Aorta (tissue), 5 donors: ENCODE measurements around the gene RPL4. TPM values are rescaled to one million over a fixed set of nuclear protein-coding genes. Genes with fewer than 3 reads are reported as not detected.

Experiments used
- ATAC-seq: fragments of 200-7000 bp; cut with Tn5 transposase; one replicate; pipeline ENCODE4 v1.9.1; 2022; ENCODE audit warnings: moderate library complexity; ENCODE audit not compliant: low FRiP score
- DNase-seq, 2 donors: peaks; one replicate each; pipeline ENCODE4 v3.0.0-alpha.2; 2020
- H3K27ac ChIP-seq, 2 donors: one replicate each; pipeline ENCODE4 v1.5.1; 2013; ENCODE audit warnings: low read length in 2 of 2, mild to moderate bottlenecking in 2 of 2, moderate library complexity in 2 of 2, control low read depth in 1 of 2, inconsistent platforms in 1 of 2, low read depth in 1 of 2
- H3K27me3 ChIP-seq, 2 donors: one replicate each; pipeline ENCODE4 v1.6.1; 2013; ENCODE audit warnings: control low read depth in 1 of 2, low read length in 1 of 2, mild to moderate bottlenecking in 1 of 2, moderate library complexity in 1 of 2; ENCODE audit not compliant: insufficient read depth in 2 of 2, control insufficient read depth in 1 of 2
- H3K36me3 ChIP-seq, 2 donors: one replicate each; pipeline ENCODE4 v1.6.1; 2013; ENCODE audit warnings: control low read depth in 1 of 2, low read length in 1 of 2, mild to moderate bottlenecking in 1 of 2; ENCODE audit not compliant: insufficient read depth in 2 of 2, control insufficient read depth in 1 of 2
- H3K4me1 ChIP-seq, 2 donors: one replicate each; pipeline ENCODE4 v1.6.1; 2013; ENCODE audit warnings: low read length in 2 of 2, control low read depth in 1 of 2, mild to moderate bottlenecking in 1 of 2, moderate library complexity in 1 of 2; ENCODE audit not compliant: insufficient read depth in 2 of 2, control insufficient read depth in 1 of 2
- H3K4me3 ChIP-seq, 2 donors: one replicate each; pipeline ENCODE4 v1.5.1; 2013; ENCODE audit warnings: low read length in 2 of 2, control low read depth in 1 of 2, mild to moderate bottlenecking in 1 of 2
- H3K9me3 ChIP-seq: one replicate; pipeline ENCODE4 v1.6.1; 2013; ENCODE audit warnings: mild to moderate bottlenecking, low read length; ENCODE audit not compliant: control insufficient read depth
- WGBS, 2 donors: extraction: QIAGEN DNeasy Blood & Tissue Kit; methylation state at CpG; one replicate each; pipeline ENCODE4 v1.1.7; 2013; 5-methylcytosine and 5-hydroxymethylcytosine counted together
- intact Hi-C, 2 donors: fragments of 100-400 bp; cut with DNase I; formaldehyde crosslinking; loops; one replicate each; pipeline versions ENCODE4 v1.14.2 to v1.15.0; 2022
- long read RNA-seq, 2 donors: library from polyadenylated mRNA; unstranded; transcript quantifications; one replicate each; pipeline ENCODE4 v2.0.0, GENCODE V29; 2020 to 2021
- polyA plus RNA-seq, 2 donors: library from polyadenylated mRNA; stranded (reverse); fragments of 200-250 nt; gene quantifications; one replicate each; pipeline ENCODE4 v1.2.3, GENCODE V29; 2013
- total RNA-seq, 2 donors: library from RNA; stranded (reverse); fragmentation: NEBNext Ultra II Directional; extraction: Animal tissue kit (Norgen Biotek cat#: 25700); gene quantifications; one replicate each; pipeline ENCODE4 v1.2.1, GENCODE V29; 2021
- donor health status: healthy with polysubstance abuse.
- donor health status: Bipolar disorder and iron deficiency.
- donor health status: DM: no; HTN: no; CAD: no.
- donor health status: DM: no; HTN: no; CAD: no.
- donor health status: DM: yes; HTN: yes; CAD: no.

Gene RPL4
- total RNA-seq (1,000 to 10,000 TPM; 1,651 to 1,680 TPM), polyA plus RNA-seq (1,000 to 10,000 TPM; 3,086 to 4,650 TPM)
- long read RNA-seq, donor 1, transcript RPL4-201 (10 exons, 2,769 nt): major isoform, 8,766 of 9,146 reads
- long read RNA-seq, donor 1, partial matches to known transcripts: 269 of 9,146 reads
- long read RNA-seq, donor 1, other reads (novel, unspliced or antisense): 109 of 9,146 reads
- long read RNA-seq, donor 2, transcript RPL4-201 (10 exons, 2,769 nt): major isoform, 409 of 468 reads
- long read RNA-seq, donor 2, partial matches to known transcripts: 47 of 468 reads
- long read RNA-seq, donor 2, other reads (novel, unspliced or antisense): 9 of 468 reads

DNA sequence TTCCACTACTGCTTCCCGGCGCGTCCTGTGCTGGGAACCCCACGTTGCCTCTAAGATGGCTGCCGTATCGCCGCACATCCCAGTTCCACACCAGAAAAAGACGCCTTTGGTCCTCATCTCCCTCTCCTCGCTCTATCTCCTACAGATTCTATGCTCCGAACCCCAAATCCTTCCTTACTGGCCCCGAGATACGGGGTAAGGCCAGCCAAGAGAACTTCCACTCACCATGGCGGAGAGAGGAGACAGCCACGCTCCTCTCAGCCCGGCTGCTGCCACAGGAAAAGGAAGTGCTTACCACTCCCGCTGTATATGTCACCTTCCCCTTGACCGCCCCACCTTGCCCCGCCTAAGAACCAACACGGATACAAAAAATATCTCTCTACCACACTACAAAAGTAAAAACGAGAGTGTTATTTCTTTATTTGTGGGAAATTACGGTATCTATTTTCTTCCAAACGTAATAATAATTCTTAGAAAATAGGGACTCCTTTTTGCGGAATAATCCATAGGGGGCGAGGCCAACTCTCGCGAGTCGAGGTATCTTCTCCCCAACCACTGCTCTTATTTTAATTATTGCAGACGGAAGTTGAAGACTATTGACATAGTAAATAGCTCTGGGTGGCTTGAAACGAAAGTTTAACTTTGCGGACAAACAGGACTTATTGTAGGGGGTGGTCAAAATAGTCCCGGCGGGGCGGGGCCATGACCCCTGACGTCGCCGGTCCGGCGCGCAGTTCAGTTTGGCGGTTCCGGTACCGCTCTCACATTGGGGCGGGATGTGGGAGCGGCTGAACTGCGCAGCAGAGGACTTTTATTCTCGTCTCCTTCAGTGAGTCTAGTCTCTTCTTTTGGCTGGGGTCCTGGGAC, at the start of gene RPL4, which contains the start of gene ZWILCH:
RPL4 (minus strand) TSS at position 293 of the 867 bp plus-strand sequence; CDS start at position 228, 65 bp downstream.
ZWILCH (plus strand) TSS at position 764 of the 867 bp plus-strand sequence; CDS start at position 777, 13 bp downstream.
- peak within 1 kb of the TSS; percentile 59 to 79 for H3K27ac ChIP-seq
- DNase-seq (peak; percentile 84 to 94), ATAC-seq (peak; percentile 97)
- 0% methylated on average over 46 of the region's 46 CpGs for WGBS, 2 donors
- H3K36me3 ChIP-seq: no peaks in the 10 kb centered on the region
- H3K4me1 ChIP-seq: peaks cover 0 to 6% of the 10 kb centered on the region in 2 donors
- H3K9me3 ChIP-seq: no peaks in the 10 kb centered on the region
- no peaks in the 10 kb centered on the region for H3K27me3 ChIP-seq
- peak within 1 kb of the TSS; percentile 70 to 96 for H3K4me3 ChIP-seq
- intact Hi-C loops: no loop called here

DNA sequence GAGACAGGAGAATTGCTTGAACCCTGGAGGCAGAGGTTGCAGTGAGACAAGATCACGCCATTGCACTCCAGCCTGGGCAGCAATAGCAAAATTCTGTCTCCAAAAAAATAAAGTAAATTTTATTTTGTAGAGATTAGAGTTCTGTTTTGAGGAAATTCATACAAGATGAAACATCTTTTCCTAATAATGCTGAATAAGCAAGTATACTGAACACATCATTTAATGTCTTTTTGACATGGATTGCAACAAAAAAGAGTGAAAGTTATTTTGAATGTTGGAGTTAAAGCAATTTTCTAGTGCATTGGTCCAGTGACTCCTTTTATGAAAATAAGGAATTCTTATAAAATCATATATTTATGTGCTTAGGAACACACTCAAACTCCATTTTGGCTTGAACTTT, 40.6 kb upstream of the RPL4 start:
- no peak overlapping the region for H3K4me3 ChIP-seq
- DNase-seq (no peak), ATAC-seq (no peak)
- no peaks in the 10 kb centered on the region for H3K27me3 ChIP-seq
- intact Hi-C loops: no loop called here
- H3K36me3 ChIP-seq: peaks cover 0 to 2% of the 10 kb centered on the region in 2 donors
- no peaks in the 10 kb centered on the region for H3K9me3 ChIP-seq
- no peak overlapping the region for H3K27ac ChIP-seq
- no peaks in the 10 kb centered on the region for H3K4me1 ChIP-seq
- WGBS, 2 donors: 98 to 100% methylated on average over 1 of the region's 1 CpG

DNA sequence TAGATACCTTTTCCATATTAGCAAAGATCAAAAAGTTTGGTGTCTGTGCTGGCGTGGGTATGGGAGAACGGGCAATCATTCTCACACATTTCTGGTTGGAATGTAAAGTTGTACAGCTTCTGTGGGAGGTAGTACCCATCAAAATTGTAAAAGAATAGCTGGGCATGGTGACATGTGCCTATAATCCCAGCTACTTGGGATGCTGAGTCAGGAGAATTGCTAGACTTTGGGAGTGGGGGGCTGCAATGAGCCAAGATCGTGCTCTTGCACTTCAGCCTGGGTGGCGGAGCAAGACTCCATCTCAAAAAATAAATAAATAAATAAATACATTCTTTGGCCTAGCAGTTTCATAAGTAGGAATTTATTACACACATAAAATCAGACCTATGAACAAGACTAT, 38.2 kb upstream of the RPL4 start:
- Histone ChIP-seq H3K9me3 (no peaks in the 10 kb centered on the region), H3K36me3 (peaks cover 0 to 2% of the 10 kb centered on the region in 2 donors), H3K27me3 (no peaks in the 10 kb centered on the region), H3K27ac (no peak overlapping the region), H3K4me3 (no peak overlapping the region), H3K4me1 (no peaks in the 10 kb centered on the region)
- ATAC-seq: no peak
- no peak for DNase-seq
- intact Hi-C loops: no loop called here
- 99% methylated on average over 4 of the region's 4 CpGs for WGBS, 2 donors

DNA sequence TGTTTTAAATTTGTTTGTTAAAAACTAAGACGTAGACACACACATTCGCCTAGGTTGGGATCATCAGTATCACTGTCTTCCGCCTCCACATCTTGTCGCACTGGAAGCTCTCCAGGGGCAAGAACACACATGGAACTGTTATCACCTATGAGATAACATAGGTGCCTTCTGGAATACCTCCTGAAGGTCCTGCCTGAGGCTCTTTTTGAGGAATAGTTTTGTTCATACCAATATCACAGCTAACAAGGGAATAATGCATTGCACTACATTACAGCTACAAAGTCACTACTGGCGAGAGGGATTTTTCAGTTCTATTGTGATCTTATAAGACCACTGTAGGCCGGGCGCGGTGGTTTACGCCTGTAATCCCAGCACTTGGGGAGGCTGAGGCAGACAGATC, 30.4 kb upstream of the RPL4 start:
- 87 to 93% methylated on average over 9 of the region's 9 CpGs for WGBS, 2 donors
- no peak for DNase-seq

DNA sequence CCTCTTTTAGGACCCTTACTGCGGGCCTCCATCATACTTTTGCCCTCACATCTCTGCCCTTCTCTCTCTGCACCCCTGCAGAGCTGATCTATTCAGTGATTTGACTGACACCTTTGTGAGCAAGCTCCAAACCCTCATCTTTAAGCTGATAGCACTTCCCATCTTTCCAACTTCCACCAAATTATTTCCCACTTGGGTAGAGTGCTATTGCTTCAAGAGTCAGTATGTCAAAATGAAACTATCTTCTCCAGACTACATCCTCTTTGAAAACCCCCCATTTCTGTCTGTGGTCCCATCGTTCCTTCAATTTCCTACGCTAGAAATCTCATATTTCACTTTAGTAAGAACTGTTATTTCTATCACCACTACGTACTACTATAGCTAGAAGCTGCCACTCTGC, 20.2 kb upstream of the RPL4 start:
- Histone ChIP-seq H3K9me3 (no peaks in the 10 kb centered on the region), H3K4me3 (no peak overlapping the region), H3K4me1 (no peaks in the 10 kb centered on the region), H3K27me3 (no peaks in the 10 kb centered on the region), H3K36me3 (peaks cover 0 to 6% of the 10 kb centered on the region in 2 donors), H3K27ac (no peak overlapping the region)
- DNase-seq: no peak
- no peak for ATAC-seq
- intact Hi-C loops: no loop called here
- WGBS, 2 donors: 94% methylated on average over 4 of the region's 4 CpGs

More for the DNA sequence above, 30.4 kb upstream of the RPL4 start:
- Histone ChIP-seq H3K4me3 (no peak overlapping the region), H3K9me3 (no peaks in the 10 kb centered on the region), H3K4me1 (no peaks in the 10 kb centered on the region), H3K27ac (no peak overlapping the region), H3K36me3 (peaks cover 0 to 1% of the 10 kb centered on the region in 2 donors), H3K27me3 (no peaks in the 10 kb centered on the region)
- no peak for ATAC-seq
- intact Hi-C loops: no loop called here

DNA sequence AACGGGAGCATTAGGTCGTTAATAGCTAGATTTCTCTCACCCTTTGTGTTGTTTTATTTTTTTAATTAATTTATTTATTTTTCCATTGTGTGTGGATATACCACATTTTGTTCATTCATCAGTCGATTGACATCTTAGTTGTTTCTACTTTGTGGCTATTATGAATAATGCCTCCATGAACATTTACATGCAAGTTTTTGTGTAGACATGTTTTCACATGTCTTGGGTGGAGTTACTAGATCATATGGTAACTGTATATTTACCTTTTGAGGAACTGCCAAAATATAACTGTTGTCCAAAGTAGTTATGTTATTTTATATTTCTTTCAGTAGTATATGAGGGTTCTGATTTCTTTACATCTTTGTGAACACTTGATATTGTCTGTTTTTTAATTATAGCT, 19.3 kb upstream of the RPL4 start:
- no peak for ATAC-seq
- Histone ChIP-seq H3K4me1 (no peaks in the 10 kb centered on the region), H3K9me3 (no peaks in the 10 kb centered on the region), H3K4me3 (no peak overlapping the region), H3K27me3 (no peaks in the 10 kb centered on the region), H3K36me3 (peaks cover 0 to 4% of the 10 kb centered on the region in 2 donors), H3K27ac (no peak overlapping the region)
- no peak for DNase-seq
- WGBS, 2 donors: 95 to 96% methylated on average over 3 of the region's 3 CpGs
- intact Hi-C loops: no loop called here

DNA sequence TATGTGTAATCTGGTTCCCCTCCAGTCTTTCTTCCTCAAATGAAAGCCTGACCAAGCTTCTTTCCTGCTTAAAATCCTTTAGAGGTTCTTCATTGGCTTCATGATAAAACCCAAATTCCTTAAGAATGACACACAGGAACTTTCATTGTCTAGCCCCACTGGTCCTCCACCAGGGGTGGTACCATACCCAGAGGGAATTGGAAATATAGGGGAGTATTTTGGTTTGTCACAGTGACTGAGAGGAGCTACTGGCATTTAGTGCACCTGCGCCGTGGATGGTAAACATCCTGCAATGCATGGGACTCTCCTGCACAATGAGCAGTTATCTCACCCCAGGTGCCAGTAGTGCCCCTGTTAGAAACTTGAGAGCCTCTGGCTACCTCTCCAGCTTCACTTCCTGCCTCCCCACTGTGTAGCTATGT, 11.3 kb upstream of the RPL4 start:
- Histone ChIP-seq H3K4me3 (no peak overlapping the region), H3K4me1 (no peaks in the 10 kb centered on the region), H3K9me3 (no peaks in the 10 kb centered on the region), H3K27ac (no peak overlapping the region), H3K36me3 (no peaks in the 10 kb centered on the region), H3K27me3 (no peaks in the 10 kb centered on the region)
- ATAC-seq (no peak), DNase-seq (no peak)
- intact Hi-C loops: no loop called here
- 96 to 100% methylated on average over 2 of the region's 2 CpGs for WGBS, 2 donors

DNA sequence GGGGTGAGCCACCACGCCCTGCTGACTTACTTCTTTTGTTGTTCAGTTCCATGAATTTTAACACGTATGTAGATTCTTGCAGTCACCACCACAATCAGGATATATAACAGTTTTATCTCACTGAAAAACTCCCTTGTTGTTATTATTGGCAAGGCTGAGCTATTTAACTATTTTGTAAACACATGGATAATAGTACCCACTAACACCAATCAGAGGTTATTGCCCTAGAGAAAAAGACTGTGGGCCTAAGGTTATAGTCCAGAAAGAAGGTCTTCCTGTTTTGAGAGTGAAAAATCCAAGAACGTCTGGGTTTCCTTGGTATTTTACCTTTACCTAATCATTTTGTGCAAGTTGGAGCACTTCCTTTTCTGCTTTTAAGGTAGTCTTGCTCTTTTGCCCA, 9.9 kb upstream of the RPL4 start:
- H3K27me3 ChIP-seq: no peaks in the 10 kb centered on the region
- 74 to 78% methylated on average over 3 of the region's 3 CpGs for WGBS, 2 donors
- no peaks in the 10 kb centered on the region for H3K36me3 ChIP-seq
- H3K9me3 ChIP-seq: no peaks in the 10 kb centered on the region
- H3K27ac ChIP-seq: no peak overlapping the region
- ATAC-seq (no peak), DNase-seq (no peak)
- intact Hi-C loops: no loop called here
- no peak overlapping the region for H3K4me3 ChIP-seq
- H3K4me1 ChIP-seq: no peaks in the 10 kb centered on the region
